LHCN-M2 (cell line): ENCODE data around the gene SYNGR1. TPM values are rescaled to one million over a fixed set of nuclear protein-coding genes. Genes with fewer than 3 reads are reported as not detected.

ENCODE experiments used
- DNase-seq: peaks from one replicate; pipeline ENCODE4 v3.0.0-alpha.2; 2012; ENCODE audit warnings: low read depth
- polyA plus RNA-seq: library from polyadenylated mRNA; unstranded; fragments of >200 nt; gene quantifications from one replicate; pipeline ENCODE4 v1.2.1, GENCODE V29; 2012; ENCODE audit warnings: missing spikeins
- total RNA-seq: library from RNA; depleted of rRNA; stranded (reverse); fragments of >200 nt; gene quantifications from 2 replicates; pipeline ENCODE4 v1.2.3, GENCODE V29; 2014; rRNA removed

Gene SYNGR1, protein sequence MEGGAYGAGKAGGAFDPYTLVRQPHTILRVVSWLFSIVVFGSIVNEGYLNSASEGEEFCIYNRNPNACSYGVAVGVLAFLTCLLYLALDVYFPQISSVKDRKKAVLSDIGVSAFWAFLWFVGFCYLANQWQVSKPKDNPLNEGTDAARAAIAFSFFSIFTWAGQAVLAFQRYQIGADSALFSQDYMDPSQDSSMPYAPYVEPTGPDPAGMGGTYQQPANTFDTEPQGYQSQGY
- 0.45 and 4.0 TPM in 2 replicates for total RNA-seq
- 14.0 TPM for polyA plus RNA-seq

DNA sequence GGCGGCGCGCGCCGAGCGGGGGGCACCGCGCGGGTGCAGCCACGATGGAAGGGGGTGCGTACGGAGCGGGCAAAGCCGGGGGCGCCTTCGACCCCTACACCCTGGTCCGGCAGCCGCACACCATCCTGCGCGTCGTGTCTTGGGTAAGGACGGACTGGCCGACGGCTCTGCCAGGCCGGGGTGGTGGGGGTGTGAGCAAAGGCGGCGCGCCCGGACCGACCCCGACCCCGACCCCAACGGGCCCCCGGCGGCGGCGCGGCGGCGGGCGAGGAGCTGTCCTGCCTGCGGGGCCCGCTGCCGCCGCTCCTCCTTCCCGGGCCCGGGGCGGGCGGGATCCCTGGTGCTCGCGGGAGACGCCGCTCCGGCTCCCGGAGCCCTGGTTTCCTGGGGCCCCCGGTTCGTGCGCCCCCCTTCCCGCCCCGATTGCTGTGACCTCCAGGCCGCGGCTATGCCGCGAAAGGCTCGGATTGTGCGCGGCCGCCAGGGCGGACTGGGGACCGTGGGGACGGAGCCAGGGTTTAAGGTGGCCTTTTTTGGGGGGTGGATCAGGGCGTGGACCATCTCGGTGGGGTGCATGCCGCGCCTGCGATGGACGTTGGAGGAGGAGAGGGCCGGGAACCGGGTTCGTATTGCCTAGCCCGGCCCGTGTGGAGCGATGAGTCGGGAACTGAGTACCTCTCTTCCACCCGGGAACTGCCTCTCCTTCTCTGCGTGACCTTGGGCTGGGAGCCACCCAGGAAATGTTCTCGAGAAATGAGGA, at the start of gene SYNGR1:
Gene SYNGR1, plus strand, starts transcription at position 25 of the 760 bp plus-strand sequence. Its CDS starts 20 bp downstream, at position 45.
- no peak for DNase-seq

DNA sequence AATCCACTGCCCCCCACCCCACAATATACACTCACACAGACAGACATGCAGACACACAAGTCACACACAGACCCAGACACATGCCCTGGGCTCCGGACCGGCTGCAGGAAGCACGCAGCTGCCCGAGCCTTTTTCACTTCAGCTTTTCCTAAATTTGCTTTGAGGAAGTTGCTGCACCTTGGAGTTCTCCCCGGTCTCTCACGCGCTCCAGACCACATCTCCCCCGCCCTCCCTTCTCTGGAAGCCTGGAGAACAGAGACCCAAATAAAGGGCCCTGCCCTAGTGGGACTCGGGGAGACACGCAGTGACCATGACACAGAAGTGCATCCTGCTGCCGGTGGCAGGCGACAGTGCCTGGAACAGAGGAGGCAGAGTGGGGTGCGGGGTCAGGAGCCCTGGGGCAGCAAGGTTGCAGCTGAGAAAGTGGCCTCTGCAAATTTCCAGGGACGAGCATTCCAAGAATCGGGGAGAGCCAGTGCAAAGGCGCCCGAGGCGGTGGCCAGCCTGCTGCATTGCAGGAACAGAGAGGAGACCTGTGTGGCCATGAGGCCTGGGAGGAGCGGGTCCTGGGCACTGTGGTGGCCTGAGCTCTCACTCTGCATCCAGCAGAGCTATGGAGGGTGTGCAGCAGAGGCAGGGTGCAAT, 49.5 kb upstream of the SYNGR1 start:
- DNase-seq, result no peak

DNA sequence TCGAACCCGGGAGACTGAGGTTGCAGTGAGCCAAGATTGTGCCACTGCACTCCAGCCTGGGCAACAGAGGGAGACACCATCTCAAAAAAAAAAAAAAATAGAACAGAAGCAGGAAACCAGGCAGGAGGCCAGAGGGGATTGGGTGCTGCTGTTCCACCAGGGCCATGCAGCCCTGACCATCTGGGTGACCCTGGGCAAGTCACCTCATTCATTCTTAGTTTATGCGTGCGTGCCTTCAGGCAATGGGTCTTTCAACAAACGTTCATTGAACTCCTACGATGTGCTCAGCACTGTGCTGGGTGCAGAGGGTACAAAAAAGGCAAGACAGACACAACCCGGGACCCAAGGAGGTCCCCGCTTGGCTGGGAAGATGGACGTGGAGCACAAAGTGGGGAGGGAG, 48.7 kb upstream of the SYNGR1 start:
- no peak for DNase-seq

DNA sequence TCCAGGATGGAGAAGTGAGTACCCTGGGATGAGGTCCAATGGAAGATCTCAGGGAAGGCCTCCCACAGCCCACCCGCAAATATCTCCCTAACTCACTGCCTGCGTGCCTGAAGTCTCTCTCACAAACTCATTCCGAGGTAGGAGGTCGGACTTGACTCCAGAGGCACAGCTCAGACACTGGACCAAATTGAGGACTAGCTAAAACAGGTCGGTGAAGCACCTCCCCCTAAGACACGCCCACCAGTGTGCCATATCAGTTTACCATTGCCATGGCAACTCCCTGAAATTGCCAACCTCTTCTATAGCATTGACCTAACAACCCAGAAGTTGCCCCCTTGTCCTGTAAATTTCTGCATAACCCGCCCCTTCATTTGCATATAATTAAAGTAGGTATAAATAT, 47.9 kb upstream of the SYNGR1 start:
- DNase-seq, result peak; percentile 35

DNA sequence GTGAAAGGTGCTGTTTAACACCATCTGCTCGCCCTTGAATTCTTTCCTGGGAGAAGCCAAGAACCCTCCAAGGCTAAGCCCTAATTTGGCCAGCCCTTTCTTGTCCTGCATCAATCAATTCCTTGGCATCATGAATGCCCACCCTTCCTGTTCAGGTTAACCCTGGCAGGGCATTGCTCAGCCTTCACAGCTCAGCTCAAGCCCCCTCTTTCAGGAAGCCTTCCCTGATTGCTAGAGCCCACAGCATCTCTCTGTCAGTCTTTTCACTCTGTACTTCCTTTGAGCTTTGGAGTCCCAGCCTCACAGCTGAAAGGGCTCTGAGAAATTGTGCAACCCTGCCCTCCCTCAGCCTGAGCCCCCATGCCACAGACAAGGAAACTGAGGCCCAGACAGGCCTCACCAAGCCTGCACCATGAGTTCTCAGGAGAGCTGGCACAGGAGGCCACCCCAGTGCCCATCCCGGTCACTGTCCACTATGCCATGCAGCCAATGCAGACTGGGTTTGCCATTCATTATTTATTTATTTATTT, 47.3 kb upstream of the SYNGR1 start:
- DNase-seq, result no peak

DNA sequence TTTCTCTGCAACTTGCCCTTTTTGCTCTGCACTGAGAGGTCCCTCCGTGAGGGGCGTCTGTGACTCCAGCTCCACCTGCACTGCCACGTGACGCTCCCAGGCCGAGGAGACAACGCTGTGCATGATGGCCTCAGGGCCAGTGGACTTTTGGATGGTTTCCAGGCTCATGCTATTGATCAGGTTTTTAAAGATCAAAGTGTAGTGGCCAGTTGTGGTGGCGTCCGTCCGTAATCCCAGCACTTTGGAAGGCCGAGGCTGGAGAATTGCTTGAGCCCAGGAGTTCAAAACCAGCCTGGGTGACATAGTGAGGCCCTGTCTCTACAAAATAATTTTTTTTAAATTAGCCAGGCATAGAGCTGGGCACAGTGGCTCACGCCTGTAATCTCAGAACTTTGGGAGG, 46.4 kb upstream of the SYNGR1 start:
- no peak for DNase-seq

DNA sequence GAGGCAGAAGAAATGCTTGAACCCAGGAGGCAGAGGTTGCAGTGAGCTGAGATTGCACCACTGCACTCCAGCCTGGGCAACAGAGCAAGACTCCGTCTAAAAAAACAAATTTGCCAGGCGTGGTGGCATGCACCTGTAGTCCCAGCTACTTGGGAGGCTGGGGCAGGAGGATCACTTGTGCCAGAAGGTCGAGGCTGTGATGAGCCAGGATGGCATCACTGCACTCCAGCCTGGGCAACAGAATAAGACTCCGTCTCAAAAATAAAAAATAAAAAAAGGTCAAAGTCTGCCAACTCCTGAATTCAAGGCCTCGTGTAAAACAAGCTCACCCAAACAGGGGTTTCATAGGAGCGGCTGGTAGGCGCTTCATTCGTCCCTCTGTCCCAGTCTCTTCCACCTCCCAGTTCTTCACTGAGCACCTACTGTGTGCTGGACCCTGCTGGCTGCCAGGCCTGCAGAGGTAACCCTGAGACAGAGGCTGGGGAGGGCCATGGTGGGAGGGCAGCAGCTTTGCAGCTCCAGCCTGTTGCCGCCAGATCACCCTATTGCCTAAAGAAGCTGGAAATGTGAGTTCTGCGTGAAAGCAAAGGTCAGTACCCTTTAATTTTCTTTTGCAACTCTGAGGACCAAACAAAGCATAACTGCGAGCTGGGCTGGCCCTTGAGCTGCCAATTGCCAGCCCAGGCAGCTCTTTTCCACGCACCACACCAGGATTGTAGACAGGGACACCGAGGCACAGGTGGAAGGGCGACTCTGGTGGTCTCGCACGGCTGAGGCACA, 45.7 kb upstream of the SYNGR1 start:
- DNase-seq, result no peak

DNA sequence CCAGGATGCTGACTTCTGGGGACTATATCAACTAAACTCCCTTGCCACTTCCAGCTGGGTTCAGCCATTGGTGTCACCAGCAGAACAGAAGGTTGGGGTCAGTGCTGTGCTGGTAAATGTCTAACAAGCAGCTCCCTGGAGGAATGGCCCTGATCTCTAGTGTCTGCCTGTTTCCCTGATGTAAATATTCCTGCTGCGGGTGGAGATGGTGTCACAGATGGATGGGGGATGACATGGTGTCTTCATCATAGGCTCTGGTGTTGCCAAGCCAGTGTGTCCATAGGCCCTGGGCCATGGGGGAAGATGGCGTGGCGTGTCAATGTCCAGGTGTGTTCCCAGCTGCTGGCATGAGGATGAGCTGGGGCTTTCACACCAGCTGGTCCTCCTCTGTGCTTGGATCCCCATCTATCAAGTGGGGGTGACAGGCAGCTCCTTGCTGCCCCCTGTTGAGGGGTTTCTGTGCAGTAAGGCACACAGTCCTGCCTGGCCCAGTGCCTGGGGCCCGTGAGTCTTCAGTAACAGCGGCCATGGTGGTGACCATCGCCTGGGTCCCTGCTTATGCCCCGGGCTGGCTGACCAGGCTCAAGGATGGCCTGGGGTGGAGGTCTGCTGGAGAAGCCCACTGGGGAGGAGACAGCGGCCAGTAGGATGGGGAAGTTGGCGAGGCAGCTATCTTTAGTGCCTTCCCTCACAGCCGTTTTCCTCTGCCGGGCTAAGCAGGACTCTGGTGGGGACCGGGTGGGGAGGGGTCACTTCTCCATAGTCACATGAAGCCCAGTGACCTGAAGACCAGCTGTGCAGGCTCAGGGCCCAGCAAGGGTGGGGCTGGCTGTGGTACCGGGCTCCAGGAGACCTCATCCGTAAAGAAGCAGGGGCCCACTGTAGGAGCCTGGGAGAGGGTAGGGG, 43.1 kb upstream of the SYNGR1 start:
- DNase-seq, result peak; percentile 29

DNA sequence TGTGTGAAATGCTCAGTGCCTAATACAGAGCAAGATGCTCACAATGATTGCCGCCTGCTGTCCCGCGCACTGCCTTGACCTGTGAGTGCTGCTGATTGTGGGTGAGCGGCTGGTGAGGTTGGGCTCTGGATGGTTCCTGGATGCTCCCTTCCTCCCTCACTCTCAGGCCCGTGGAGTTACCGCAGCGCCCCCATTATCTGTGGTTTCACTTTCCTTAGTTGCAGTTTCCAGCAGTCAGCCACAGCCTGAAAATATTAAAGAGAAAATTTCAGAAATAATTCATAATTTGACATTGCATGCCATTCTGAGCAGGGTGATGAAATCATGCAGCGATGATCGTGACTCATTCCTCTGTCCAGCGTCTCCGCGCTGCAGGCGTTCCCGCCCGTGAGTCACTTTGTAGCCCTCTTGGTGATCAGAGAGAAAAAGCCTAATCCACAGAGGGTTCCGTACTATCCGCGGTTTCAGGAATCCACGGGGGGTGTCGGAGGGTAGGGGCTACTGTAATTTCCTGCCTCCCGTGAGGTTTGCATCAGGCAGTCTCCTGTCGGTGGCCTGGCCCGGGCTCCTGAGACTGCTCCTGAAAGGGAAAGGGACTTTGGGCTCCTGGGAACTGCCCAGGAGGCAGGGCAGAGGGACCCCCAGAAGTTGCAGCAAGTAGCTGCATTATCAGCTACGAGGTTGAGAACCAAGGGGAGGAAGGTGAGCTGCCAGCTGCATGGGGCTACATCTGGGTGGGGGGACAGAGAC, 41.0 kb upstream of the SYNGR1 start:
- peak; percentile 95 for DNase-seq

DNA sequence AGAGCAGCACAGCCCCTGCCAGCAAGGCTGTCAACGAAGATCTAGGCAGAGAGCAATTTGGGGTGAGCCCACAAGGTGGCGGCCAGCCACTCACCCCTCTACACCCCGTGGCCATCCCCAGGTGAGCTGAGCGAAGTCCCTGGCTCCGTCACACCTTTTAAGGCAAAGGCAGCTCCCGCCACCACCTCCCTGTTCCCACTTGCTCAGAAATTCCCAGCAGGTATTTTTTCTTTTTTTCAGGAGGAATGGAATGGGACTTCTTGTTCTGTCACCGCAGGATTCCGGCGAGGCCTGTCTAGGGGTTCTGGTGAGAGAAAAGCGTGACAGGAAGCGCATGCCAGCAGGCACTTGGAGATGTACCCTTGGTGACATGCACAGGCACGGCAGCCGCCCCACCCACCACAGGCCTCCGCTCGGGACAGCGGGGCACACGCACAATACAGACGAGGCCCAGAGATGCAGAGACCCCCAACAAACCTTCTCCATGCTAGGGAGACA, 40.4 kb upstream of the SYNGR1 start:
- DNase-seq, result no peak

DNA sequence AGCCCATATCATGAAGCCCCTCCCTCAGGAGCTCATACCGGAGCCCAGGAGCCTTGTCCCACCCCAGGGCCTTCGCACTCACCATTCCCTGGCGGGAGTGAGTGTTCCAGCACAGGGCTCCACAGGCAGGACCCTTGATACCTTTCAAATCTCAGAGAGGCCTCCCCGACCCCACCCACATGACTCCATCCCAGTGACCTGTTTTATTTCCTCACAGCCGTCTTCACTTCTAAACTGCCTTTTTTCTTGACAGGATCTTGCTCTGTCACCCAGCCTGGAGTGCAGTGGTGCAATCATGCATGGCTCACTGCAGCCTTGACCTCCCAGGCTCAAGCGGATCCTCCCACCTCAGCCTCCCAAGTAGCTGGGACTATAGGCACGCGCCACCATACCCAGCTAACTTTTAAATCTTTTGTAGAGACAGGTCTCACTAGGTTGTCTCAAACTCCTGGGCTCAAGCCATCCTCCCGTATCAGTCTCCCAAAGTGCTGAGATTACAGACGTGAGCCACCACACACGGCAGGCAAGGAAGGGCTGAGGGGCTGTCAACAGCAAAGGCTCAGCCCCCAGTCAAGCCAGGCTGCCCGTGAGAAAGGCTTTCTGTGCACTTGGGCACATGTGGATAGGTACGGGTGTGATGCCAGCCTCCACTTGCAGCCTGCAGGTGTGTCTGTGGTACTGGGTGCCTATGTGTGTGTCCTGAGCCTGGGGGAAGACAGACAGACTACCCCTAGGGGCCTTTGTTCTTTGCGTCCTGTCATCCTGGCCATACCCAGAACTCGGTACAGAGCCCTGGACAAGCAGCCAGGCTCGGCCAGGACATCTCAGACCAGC, 39.7 kb upstream of the SYNGR1 start:
- DNase-seq, result peak; percentile 48

DNA sequence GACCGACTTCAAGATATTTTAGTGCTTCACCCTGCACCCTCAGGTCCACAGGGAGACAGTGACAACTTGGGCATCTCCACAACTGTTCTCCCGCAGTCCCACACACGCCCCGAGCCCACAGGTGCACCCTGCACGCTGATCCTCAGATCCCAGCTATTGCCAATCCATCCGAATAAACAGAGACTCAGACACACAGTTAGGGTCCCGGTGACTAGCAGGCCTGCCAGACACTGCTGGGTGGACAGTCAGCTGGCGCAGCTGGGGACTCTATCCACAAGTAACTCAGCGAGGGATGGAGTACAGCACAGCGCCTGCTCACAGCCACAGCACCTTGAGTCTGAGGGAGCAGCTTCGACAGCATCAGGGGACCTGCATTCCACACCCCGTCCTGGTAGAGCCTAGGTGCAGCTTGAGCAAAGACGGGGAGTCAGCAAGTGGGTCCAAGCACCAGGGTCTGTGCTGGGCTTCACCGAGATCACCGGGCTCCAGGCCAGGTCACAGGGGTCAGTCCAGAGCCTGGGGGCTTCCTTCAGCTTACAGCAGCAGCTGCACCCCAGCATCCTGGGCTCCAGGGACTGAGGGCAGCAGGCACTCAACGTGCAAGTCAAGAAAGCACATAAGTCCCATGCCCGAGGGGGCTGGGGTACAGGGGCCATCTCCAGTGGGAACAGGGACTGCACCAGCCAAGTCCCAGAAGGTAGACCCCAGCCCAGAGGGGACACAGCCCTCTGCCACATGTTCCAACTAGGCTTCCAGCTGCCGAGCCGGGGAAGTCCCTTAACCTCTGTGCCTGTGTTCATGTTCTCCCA, 38.0 kb upstream of the SYNGR1 start:
- DNase-seq, result no peak

DNA sequence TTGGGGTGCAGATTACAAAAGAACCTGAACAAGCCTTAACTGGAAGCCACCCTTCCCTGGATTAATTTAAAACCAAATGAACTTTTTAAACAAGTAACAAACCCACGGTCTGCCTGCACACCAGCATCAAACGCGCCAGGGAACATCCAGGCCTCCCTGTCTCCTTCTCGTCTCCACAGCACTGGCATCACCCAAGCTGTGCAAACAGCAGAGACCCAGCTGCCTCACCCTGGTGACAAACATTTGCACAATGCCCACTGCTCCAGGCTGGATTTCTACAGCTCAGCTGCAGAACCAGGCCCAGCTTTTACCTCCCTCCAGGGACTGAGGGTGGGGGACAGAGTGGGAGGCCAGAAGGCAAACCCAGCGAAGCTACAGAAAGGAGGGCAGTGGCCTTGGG, 37.4 kb upstream of the SYNGR1 start:
- DNase-seq, result no peak

DNA sequence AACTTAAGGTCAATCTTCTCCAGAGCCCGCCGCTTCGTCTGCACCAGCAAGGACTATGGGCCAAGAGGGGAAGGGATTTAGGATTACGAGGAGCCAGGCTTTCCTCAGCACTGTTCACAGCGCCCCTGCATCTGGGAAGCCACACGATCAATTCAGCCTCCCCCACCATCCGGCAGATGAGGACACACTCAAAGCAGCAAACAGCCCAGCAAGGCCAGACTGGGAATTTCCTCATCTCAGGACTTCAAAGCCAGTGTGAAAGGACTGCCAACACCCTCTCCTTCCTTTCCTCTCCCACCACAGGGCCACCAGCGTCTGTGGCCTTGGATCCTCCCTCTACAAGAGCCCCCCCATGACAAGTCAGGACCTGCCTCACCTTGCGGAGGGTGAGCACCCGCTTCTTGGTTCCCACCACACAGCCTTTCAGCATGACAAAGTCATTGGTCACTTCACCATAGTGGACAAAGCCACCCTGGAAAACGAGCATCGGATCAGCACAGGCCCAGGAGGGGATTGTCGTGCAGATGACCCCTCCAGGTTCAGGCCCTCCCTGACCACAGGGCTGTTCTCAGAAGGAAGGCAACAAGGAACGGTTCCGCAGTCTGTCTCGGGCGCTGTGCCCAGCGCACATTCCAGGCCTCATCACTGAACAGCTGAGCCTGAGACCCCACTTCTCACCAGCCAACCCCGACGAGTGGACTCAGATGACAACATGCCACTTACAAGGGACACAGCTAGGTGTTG, 36.4 kb upstream of the SYNGR1 start:
- no peak for DNase-seq

DNA sequence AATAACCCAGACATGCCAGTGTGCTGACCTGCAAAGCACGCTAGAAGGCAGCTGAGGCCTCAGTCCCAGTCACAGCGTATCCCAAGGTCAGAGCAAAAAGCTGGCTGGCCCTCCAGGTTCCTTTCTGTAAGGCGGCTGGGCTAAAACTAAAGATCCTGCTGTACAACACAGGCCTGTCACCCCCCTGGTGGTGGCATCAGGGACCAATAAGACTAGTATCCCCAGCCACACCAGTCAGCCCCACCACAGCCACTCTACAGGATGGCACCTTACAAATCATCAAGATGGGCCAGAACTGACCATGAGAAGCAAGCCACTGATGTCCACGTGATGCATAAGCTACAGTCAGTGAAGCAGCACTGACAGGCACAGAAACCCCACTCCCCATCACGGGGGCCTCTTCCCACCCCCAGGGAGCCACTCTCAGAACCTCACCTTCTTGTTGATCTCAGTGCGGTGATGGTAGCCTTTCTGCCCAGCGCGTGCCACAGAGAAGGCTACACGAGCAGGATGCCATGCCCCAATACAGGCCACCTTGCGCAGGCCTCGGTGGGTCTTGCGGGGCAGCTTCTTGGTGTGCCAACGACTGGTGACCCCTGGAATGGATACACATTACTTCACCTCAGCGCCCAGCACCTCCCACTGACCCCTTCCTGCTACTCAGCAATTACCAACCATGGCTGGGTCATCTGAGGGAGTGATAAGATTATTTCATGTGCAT, 35.4 kb upstream of the SYNGR1 start:
- no peak for DNase-seq

DNA sequence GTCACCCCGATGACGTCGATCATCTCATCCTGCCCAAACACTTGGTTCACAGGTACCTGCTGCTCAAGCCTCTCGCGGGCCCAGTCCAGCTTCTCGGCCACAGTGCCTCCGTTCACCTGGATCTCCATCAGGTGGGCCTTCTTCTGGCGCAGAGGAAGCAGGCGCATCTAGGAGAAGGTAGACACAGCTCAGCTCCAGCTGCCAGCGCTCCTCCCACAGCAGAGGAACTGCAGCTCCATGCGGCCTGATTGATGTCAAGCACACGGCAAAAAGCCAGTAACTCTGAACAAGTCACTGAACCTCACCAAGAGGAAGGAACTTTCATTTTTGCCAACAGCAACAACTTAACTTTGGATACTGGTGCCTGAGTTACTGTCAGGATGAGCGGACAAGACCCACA, 34.4 kb upstream of the SYNGR1 start:
- no peak for DNase-seq
